ENCODE results near the gene GNG7. TPM values are rescaled to one million over a fixed set of nuclear protein-coding genes. Genes with fewer than 3 reads are reported as not detected.

Gene GNG7
- polyA plus RNA-seq, 3 donors = 1.1 to 1.6 (median 1.3) TPM

DNA sequence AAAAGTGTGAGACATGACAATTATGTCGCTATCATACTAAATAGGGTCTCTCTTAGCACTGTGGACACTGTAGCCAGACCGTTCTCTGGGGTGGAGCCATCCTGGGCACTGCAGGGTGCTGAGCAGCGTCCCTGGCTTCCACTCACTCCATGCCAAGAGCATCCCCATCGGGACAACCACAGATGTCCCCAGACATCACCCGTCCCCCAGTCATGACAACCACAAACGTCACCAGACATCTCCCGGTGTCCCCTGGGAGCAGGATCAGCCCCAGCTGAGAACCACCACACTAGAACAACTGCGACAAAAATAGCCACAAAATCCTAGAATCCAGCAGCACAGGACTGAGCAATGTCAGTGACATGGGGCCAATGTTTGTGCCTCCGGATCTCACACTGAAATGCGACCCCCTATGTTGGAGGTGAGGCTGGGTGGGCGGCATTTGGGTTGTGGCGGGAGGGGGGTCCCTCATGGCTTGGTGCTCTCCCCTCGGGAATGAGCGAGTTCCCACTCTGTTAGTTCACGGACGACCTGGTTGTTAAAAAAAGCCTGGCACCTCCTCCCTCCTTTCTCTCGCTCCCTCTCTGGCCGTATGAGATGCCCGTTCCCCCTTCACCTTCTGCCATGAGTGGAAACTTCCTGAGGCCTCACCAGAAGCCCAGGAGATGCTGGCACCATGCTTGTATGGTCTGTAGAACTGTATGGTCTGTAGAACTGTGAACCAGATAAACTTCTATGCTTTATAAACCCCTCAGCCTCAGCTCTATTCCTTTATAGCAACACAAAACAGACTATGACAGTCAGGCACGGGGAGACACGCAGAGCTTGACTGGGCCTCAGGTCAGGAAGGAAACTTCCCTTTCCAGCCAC is 132.7 kb downstream of the GNG7 start:
- Histone ChIP-seq H3K27ac (ENCODE audit: low read depth in 1 of 2, low read length in 2 of 2) (no peak overlapping the region), H3K4me2 (replicated peaks; ENCODE audit: extremely low read depth, low read length, poor library complexity, severe bottlenecking) (no peak overlapping the region), H3K36me3 (replicated peaks in 1 of 2; ENCODE audit: control insufficient read depth in 1 of 2, insufficient read depth in 2 of 2, low read length in 2 of 2) (no peaks in the 10 kb centered on the region), H4K20me1 (ENCODE audit: insufficient read depth, low read length) (no peaks in the 10 kb centered on the region), H3K4me3 (replicated peaks in 1 of 3; ENCODE audit: low read depth in 2 of 3, low read length in 3 of 3) (no peak overlapping the region), H3K27me3 (ENCODE audit: control insufficient read depth in 2 of 2, insufficient read depth in 2 of 2, low read length in 2 of 2) (no peaks in the 10 kb centered on the region), H2AFZ (ENCODE audit: insufficient read depth, low read depth, low read length, poor library complexity, severe bottlenecking) (no peak overlapping the region), H3K79me2 (ENCODE audit: insufficient read depth, low read length) (no peaks in the 10 kb centered on the region), H3K4me1 (ENCODE audit: control insufficient read depth in 1 of 2, insufficient read depth in 2 of 2, low read length in 2 of 2) (peaks cover 10 to 12% of the 10 kb centered on the region in 2 donors), H3K9me3 (replicated peaks in 1 of 2; ENCODE audit: control insufficient read depth in 1 of 2, insufficient read depth in 1 of 2, low read length in 2 of 2) (peaks cover 4 to 16% of the 10 kb centered on the region in 2 donors), H3K9ac (ENCODE audit: insufficient read depth, low read length, poor library complexity, severe bottlenecking) (no peak overlapping the region)
- TF ChIP-seq, protein P1, sequence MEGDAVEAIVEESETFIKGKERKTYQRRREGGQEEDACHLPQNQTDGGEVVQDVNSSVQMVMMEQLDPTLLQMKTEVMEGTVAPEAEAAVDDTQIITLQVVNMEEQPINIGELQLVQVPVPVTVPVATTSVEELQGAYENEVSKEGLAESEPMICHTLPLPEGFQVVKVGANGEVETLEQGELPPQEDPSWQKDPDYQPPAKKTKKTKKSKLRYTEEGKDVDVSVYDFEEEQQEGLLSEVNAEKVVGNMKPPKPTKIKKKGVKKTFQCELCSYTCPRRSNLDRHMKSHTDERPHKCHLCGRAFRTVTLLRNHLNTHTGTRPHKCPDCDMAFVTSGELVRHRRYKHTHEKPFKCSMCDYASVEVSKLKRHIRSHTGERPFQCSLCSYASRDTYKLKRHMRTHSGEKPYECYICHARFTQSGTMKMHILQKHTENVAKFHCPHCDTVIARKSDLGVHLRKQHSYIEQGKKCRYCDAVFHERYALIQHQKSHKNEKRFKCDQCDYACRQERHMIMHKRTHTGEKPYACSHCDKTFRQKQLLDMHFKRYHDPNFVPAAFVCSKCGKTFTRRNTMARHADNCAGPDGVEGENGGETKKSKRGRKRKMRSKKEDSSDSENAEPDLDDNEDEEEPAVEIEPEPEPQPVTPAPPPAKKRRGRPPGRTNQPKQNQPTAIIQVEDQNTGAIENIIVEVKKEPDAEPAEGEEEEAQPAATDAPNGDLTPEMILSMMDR (IDR thresholded peaks at IDR 0.05) = no peak
- peaks cover 1 to 2% (median 2%) of the 10 kb centered on the region in 3 donors for H3K27me3 Mint-ChIP-seq (ENCODE audit: low read depth in 3 of 3)
- H3K36me3 Mint-ChIP-seq = peaks cover 0 to 6% of the 10 kb centered on the region in 2 donors
- peaks cover 19% of the 10 kb centered on the region for H3K4me1 Mint-ChIP-seq
- H3K9me3 Mint-ChIP-seq = peaks cover 6 to 23% (median 16%) of the 10 kb centered on the region in 7 donors
- intact Hi-C loops (cut with micrococcal nuclease) = no loop called here
- H3K4me3 Mint-ChIP-seq = no peak overlapping the region
- H3K27ac Mint-ChIP-seq = peak overlapping the region in 3 of 7 donors; percentile 25 to 41 (median 38)
- 93% methylated on average over 12 of the region's 21 CpGs for WGBS (ENCODE audit: insufficient coverage)
- no peak for DNase-seq

DNA sequence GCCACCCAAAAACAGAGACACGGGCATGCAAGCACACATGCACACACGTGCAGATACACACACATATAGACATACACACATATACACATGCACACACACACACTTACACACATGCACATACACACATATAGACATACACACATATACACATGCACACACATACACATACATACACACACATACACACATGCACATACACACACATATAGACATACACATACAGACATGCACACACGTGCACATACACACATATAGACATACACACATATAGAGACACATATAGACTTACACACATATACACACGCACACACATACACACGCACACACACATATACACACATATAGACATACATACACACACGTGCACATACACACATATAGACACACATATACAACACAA is 134.5 kb downstream of the GNG7 start:
- peaks cover 4 to 13% of the 10 kb centered on the region in 2 donors for H3K9me3 ChIP-seq (replicated peaks in 1 of 2; ENCODE audit: control insufficient read depth in 1 of 2, insufficient read depth in 1 of 2, low read length in 2 of 2)
- H3K27me3 Mint-ChIP-seq (ENCODE audit: low read depth in 3 of 3) = peaks cover 0 to 2% (median 1%) of the 10 kb centered on the region in 3 donors
- peaks cover 10 to 12% of the 10 kb centered on the region in 2 donors for H3K4me1 ChIP-seq (ENCODE audit: control insufficient read depth in 1 of 2, insufficient read depth in 2 of 2, low read length in 2 of 2)
- intact Hi-C loops (cut with micrococcal nuclease) = no loop called here
- H3K36me3 ChIP-seq (replicated peaks in 1 of 2; ENCODE audit: control insufficient read depth in 1 of 2, insufficient read depth in 2 of 2, low read length in 2 of 2) = no peaks in the 10 kb centered on the region
- H3K4me2 ChIP-seq (replicated peaks; ENCODE audit: extremely low read depth, low read length, poor library complexity, severe bottlenecking) = peak overlapping the region; percentile 51
- H3K36me3 Mint-ChIP-seq = peaks cover 0 to 4% of the 10 kb centered on the region in 2 donors
- H3K4me3 Mint-ChIP-seq = peak overlapping the region; percentile 59 to 81
- H2AFZ ChIP-seq (ENCODE audit: insufficient read depth, low read depth, low read length, poor library complexity, severe bottlenecking) = no peak overlapping the region
- no peaks in the 10 kb centered on the region for H3K79me2 ChIP-seq (ENCODE audit: insufficient read depth, low read length)
- H3K9me3 Mint-ChIP-seq = peaks cover 5 to 19% (median 10%) of the 10 kb centered on the region in 7 donors
- H4K20me1 ChIP-seq (ENCODE audit: insufficient read depth, low read length) = no peaks in the 10 kb centered on the region
- peak overlapping the region in 1 of 2 donors; percentile 50 for H3K27ac ChIP-seq (ENCODE audit: low read depth in 1 of 2, low read length in 2 of 2)
- no peak for DNase-seq
- no peak overlapping the region for H3K9ac ChIP-seq (ENCODE audit: insufficient read depth, low read length, poor library complexity, severe bottlenecking)
- TF ChIP-seq, protein P1 (IDR thresholded peaks at IDR 0.05) = no peak
- 56% methylated on average over 6 of the region's 6 CpGs for WGBS (ENCODE audit: insufficient coverage)
- peak overlapping the region in 5 of 7 donors; percentile 25 to 91 (median 68) for H3K27ac Mint-ChIP-seq
- H3K4me3 ChIP-seq (replicated peaks in 1 of 3; ENCODE audit: low read depth in 2 of 3, low read length in 3 of 3) = peak overlapping the region in 1 of 3 experiments; percentile 45
- H3K4me1 Mint-ChIP-seq = peaks cover 19% of the 10 kb centered on the region
- no peaks in the 10 kb centered on the region for H3K27me3 ChIP-seq (ENCODE audit: control insufficient read depth in 2 of 2, insufficient read depth in 2 of 2, low read length in 2 of 2)
